IMR-90 (cell line): ENCODE results near the gene RGP1. TPM values are rescaled to one million over a fixed set of nuclear protein-coding genes. Genes with fewer than 3 reads are reported as not detected.

Experiments
- ATAC-seq: fragments of 200-7000 bp; cut with Tn5 transposase; 2 replicates; pipeline ENCODE4 v1.9.1; 2020; ENCODE audit warnings: low read depth, mild to moderate bottlenecking, moderate library complexity
- BruUV-seq: library from RNA; stranded (reverse); fragments of 400-500 nt; replicated peaks from 2 replicates; lab custom pipeline; 2021; lab: Mats Ljungman, UMichigan
- CTCF ChIA-PET: fragments of 300-600 bp; formaldehyde crosslinking; extraction: SDS; loops from one replicate; lab custom pipeline; 2021; ENCODE audit warnings: antibody characterized with exemption; lab: Yijun Ruan, JAX
- POLR2A ChIA-PET: fragments of 300-600 bp; sonication (Branson Sonifier 250); formaldehyde crosslinking; loops from one replicate; lab custom pipeline; 2022; ENCODE audit warnings: antibody characterized with exemption; ENCODE audit not compliant: unreplicated experiment; lab: Charles Lee
- DNase-seq: peaks from one replicate; pipeline ENCODE4 v3.0.0; 2013
- H2AFZ ChIP-seq: replicated peaks from 2 replicates; pipeline ENCODE3; 2013; ENCODE audit warnings: low read length, mild to moderate bottlenecking; ENCODE audit not compliant: poor library complexity
- H2AK5ac ChIP-seq: 2 replicates; pipeline ENCODE4 v1.6.1; 2013; ENCODE audit warnings: low read depth, low read length, inconsistent platforms
- H2AK9ac ChIP-seq: replicated peaks from 2 replicates; pipeline ENCODE3; 2013; ENCODE audit warnings: mild to moderate bottlenecking, low read depth, low read length, moderate library complexity; ENCODE audit not compliant: poor library complexity
- H2BK120ac ChIP-seq: 2 replicates; pipeline ENCODE4 v1.6.1; 2013; ENCODE audit warnings: low read depth, low read length, inconsistent platforms
- H2BK15ac ChIP-seq: 3 replicates; pipeline ENCODE4 v1.6.1; 2013; ENCODE audit warnings: low read depth, low read length, inconsistent platforms
- H2BK20ac ChIP-seq: 2 replicates; pipeline ENCODE4 v1.6.1; 2013; ENCODE audit warnings: low read depth, mild to moderate bottlenecking, inconsistent platforms, low read length, moderate library complexity
- H2BK5ac ChIP-seq: 2 replicates; pipeline ENCODE4 v1.6.1; 2013; ENCODE audit warnings: mild to moderate bottlenecking, low read depth, low read length, inconsistent platforms; ENCODE audit not compliant: poor library complexity, severe bottlenecking
- H3K14ac ChIP-seq: replicated peaks from 2 replicates; pipeline ENCODE4 v1.6.1; 2013; ENCODE audit warnings: low read depth, low read length, inconsistent platforms
- H3K18ac ChIP-seq: 2 replicates; pipeline ENCODE4 v1.6.1; 2013; ENCODE audit warnings: low read depth, low read length, control low read depth
- H3K23ac ChIP-seq: 2 replicates; pipeline ENCODE4 v1.6.1; 2013; ENCODE audit warnings: low read depth, low read length, inconsistent platforms
- H3K27ac ChIP-seq: 2 replicates; pipeline ENCODE4 v1.5.1; 2013; ENCODE audit warnings: mild to moderate bottlenecking, control low read depth, low read length; ENCODE audit not compliant: insufficient read depth
- H3K27me3 ChIP-seq: 2 replicates; pipeline ENCODE4 v1.6.1; 2013; ENCODE audit warnings: low read length; ENCODE audit not compliant: control insufficient read depth, insufficient read depth
- H3K36me3 ChIP-seq: 2 replicates; pipeline ENCODE4 v1.6.1; 2013; ENCODE audit warnings: low read length, mixed read lengths; ENCODE audit not compliant: control insufficient read depth, insufficient read depth
- H3K4ac ChIP-seq: 2 replicates; pipeline ENCODE4 v1.6.1; 2013; ENCODE audit warnings: low read depth, low read length, inconsistent platforms
- H3K4me1 ChIP-seq: 2 replicates; pipeline ENCODE4 v1.6.1; 2013; ENCODE audit warnings: low read length, mixed read lengths; ENCODE audit not compliant: control insufficient read depth, insufficient read depth
- H3K4me2 ChIP-seq: 2 replicates; pipeline ENCODE4 v1.6.1; 2013; ENCODE audit warnings: low read depth, mild to moderate bottlenecking, control low read depth, low read length, moderate library complexity
- H3K4me3 ChIP-seq: 2 replicates; pipeline ENCODE4 v1.5.1; 2013; ENCODE audit warnings: low read depth, mild to moderate bottlenecking, control low read depth, low read length, moderate library complexity; ENCODE audit not compliant: insufficient read depth
- H3K56ac ChIP-seq: 2 replicates; pipeline ENCODE4 v1.6.1; 2013; ENCODE audit warnings: low read length, inconsistent platforms; ENCODE audit not compliant: insufficient read depth; ENCODE audit errors: extremely low read depth
- H3K79me1 ChIP-seq, 2 experiments: 2 replicates each; pipeline ENCODE4 v1.6.1; 2013; ENCODE audit warnings: low read length in 2 of 2, inconsistent platforms in 1 of 2, low read depth in 1 of 2
- H3K9ac ChIP-seq: 2 replicates; pipeline ENCODE4 v1.6.1; 2013; ENCODE audit warnings: low read depth, low read length, control low read depth
- H3K9me1 ChIP-seq: 2 replicates; pipeline ENCODE4 v1.6.1; 2013; ENCODE audit warnings: low read length, inconsistent platforms; ENCODE audit not compliant: insufficient read depth
- H3K9me3 ChIP-seq: 2 replicates; pipeline ENCODE4 v1.6.1; 2013; ENCODE audit warnings: low read length; ENCODE audit not compliant: control insufficient read depth, insufficient read depth
- H4K20me1 ChIP-seq: 2 replicates; pipeline ENCODE4 v1.6.1; 2013; ENCODE audit warnings: low read length, inconsistent platforms; ENCODE audit not compliant: insufficient read depth
- H4K5ac ChIP-seq: 2 replicates; pipeline ENCODE4 v1.6.1; 2013; ENCODE audit warnings: mild to moderate bottlenecking, low read depth, low read length, control low read depth
- H4K8ac ChIP-seq, 2 experiments: 2 replicates each; pipeline ENCODE4 v1.6.1; 2013; ENCODE audit warnings: low read depth in 2 of 2, low read length in 2 of 2, control low read depth in 1 of 2, inconsistent platforms in 1 of 2
- H4K91ac ChIP-seq: 2 replicates; pipeline ENCODE4 v1.6.1; 2013; ENCODE audit warnings: low read depth, low read length, inconsistent platforms; ENCODE audit not compliant: insufficient read depth
- CHD1 ChIP-seq: IDR thresholded peaks from 2 replicates; pipeline ENCODE4 v1.6.1; 2012; ENCODE audit warnings: low read depth, low read length, improper control_type of control experiment
- MAZ ChIP-seq: IDR thresholded peaks from 2 replicates; pipeline ENCODE4 v1.6.1; 2012; ENCODE audit warnings: low read depth, mild to moderate bottlenecking, low read length, improper control_type of control experiment, moderate library complexity, borderline replicate concordance
- MXI1 ChIP-seq: IDR thresholded peaks from 2 replicates; pipeline ENCODE4 v1.6.1; 2012; ENCODE audit warnings: low read depth, mild to moderate bottlenecking, low read length, moderate library complexity, borderline replicate concordance
- RAD21 ChIP-seq: IDR thresholded peaks from 2 replicates; pipeline ENCODE4 v1.6.1; 2012; ENCODE audit warnings: low read length, improper control_type of control experiment
- RCOR1 ChIP-seq: IDR thresholded peaks from 2 replicates; pipeline ENCODE4 v1.6.1; 2012; ENCODE audit warnings: mild to moderate bottlenecking, low read length, improper control_type of control experiment; ENCODE audit not compliant: insufficient replicate concordance
- RFX5 ChIP-seq: IDR thresholded peaks from 2 replicates; pipeline ENCODE4 v1.8.0; 2012; ENCODE audit warnings: low read depth, mild to moderate bottlenecking, low read length, moderate library complexity
- WGBS, 2 experiments: methylation state at CpG; one replicate each; pipeline versions ENCODE4 v1.1.5 to v1.1.7; 2013; ENCODE audit warnings: missing lambda C conversion rate in 2 of 2; ENCODE audit not compliant: insufficient read length in 1 of 2; ENCODE audit errors: extremely low coverage in 2 of 2; 5-methylcytosine and 5-hydroxymethylcytosine counted together
- dilution Hi-C: fragments of 300-500 bp; cut with HindIII; formaldehyde crosslinking; loops from one replicate; pipeline ENCODE4 v1.14.3; 2018; ENCODE audit warnings: low sequenced_read_pairs; ENCODE audit not compliant: unreplicated experiment
- in situ Hi-C: fragments of 300-500 bp; cut with MboI; formaldehyde crosslinking; loops from 3 replicates; pipeline ENCODE4 v1.14.3; 2019; ENCODE audit warnings: low sequenced_read_pairs, inconsistent platforms, mixed read lengths
- intact Hi-C: fragments of 100-400 bp; cut with micrococcal nuclease; formaldehyde crosslinking; loops from 2 replicates; pipeline ENCODE4 v1.10.0; 2022
- polyA plus RNA-seq, 3 experiments: library from polyadenylated mRNA; depleted of rRNA; stranded (reverse); fragments of >200 nt; gene quantifications; 2 replicates each; pipeline ENCODE4 v1.2.3, GENCODE V29; 2012; ENCODE audit warnings: low replicate concordance in 1 of 3
- total RNA-seq: library from RNA; depleted of rRNA; stranded (reverse); fragments of >200 nt; gene quantifications from 2 replicates; pipeline ENCODE4 v1.2.3, GENCODE V29; 2012
- TF ChIP-seq, protein P1 (sequence below): fragments of 150-350 bp; IDR thresholded peaks from 2 replicates; pipeline ENCODE4 v1.6.1; 2016; ENCODE audit warnings: low read depth, mild to moderate bottlenecking, low read length, moderate library complexity, borderline replicate concordance
- TF ChIP-seq, protein P2 (sequence below): fragments of 150-350 bp; IDR thresholded peaks from 2 replicates; pipeline ENCODE4 v1.6.1; 2017; ENCODE audit warnings: mild to moderate bottlenecking, antibody characterized with exemption, low read length, low read depth

Gene RGP1
- total and polyA plus RNA-seq, 2 of the 4 experiments (the other 2 are of a cell fraction): 10.2 to 14.3 TPM

DNA sequence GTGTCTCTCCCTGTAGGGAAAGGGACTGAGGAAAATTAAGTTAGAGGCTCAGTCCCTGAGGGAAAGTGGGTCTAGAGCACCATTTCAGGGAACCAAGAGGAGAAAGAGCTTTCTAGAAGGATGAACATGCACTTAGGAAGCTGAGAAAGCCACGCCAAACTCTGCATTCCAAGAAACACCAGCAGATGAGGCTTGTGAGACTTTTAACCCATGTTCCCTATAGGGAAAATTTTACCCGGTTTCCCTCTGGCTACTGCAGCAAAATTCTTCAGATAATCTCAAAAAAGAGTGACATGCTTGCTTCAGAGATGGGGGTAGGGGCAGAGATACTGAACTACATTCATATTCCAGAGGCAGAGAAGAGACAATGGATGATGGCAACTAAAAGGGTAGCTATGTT lies 25.7 kb upstream of the RGP1 start:
- dilution Hi-C loops: no loop called here
- Histone ChIP-seq H3K4me3 (no peak overlapping the region), H4K20me1 (peaks cover 40% of the 10 kb centered on the region), H2BK5ac (no peak overlapping the region), H4K8ac (no peak overlapping the region), H3K9me1 (peaks cover 7% of the 10 kb centered on the region; the same call in 1 of the 2 replicates), H3K36me3 (peaks cover 66% of the 10 kb centered on the region), H2BK120ac (no peak overlapping the region), H3K23ac (no peak overlapping the region), H2BK20ac (no peak overlapping the region), H3K14ac (no peak overlapping the region), H4K91ac (no peak overlapping the region), H2AFZ (no peak overlapping the region), H3K9ac (no peak overlapping the region), H2BK15ac (no peak overlapping the region), H3K9me3 (no peaks in the 10 kb centered on the region), H3K56ac (no peak overlapping the region), H2AK9ac (no peak overlapping the region), H3K27ac (no peak overlapping the region), H2AK5ac (no peak overlapping the region), H3K4me2 (no peak overlapping the region), H3K27me3 (no peaks in the 10 kb centered on the region), H3K4ac (no peak overlapping the region), H4K5ac (no peak overlapping the region), H3K18ac (no peak overlapping the region), H3K79me1 (peaks cover 49 to 87% of the 10 kb centered on the region in 2 experiments), H3K4me1 (peaks cover 13% of the 10 kb centered on the region)
- no peak for DNase-seq
- no peak for ATAC-seq
- intact Hi-C loops: no loop called here
- CTCF ChIA-PET: interaction anchor here (1.0 kb wide), 1 partner anchor 27 kb away, joined by 3 read pairs; no protein-coding TSS in a partner anchor
- BruUV-seq: no TSS peak
- POLR2A ChIA-PET: interaction anchor here (0.7 kb wide), 1 partner anchor 77 kb away, joined by 6 read pairs; no protein-coding TSS in a partner anchor
- in situ Hi-C loops: no loop called here
- no peak for TF ChIP-seq MAZ
- TF ChIP-seq MXI1: no peak
- TF ChIP-seq CHD1: no peak
- no peak for TF ChIP-seq RCOR1
- no peak for TF ChIP-seq RFX5
- TF ChIP-seq, protein P1, sequence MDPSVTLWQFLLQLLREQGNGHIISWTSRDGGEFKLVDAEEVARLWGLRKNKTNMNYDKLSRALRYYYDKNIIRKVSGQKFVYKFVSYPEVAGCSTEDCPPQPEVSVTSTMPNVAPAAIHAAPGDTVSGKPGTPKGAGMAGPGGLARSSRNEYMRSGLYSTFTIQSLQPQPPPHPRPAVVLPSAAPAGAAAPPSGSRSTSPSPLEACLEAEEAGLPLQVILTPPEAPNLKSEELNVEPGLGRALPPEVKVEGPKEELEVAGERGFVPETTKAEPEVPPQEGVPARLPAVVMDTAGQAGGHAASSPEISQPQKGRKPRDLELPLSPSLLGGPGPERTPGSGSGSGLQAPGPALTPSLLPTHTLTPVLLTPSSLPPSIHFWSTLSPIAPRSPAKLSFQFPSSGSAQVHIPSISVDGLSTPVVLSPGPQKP: no peak
- no peak for TF ChIP-seq RAD21
- TF ChIP-seq, protein P2, sequence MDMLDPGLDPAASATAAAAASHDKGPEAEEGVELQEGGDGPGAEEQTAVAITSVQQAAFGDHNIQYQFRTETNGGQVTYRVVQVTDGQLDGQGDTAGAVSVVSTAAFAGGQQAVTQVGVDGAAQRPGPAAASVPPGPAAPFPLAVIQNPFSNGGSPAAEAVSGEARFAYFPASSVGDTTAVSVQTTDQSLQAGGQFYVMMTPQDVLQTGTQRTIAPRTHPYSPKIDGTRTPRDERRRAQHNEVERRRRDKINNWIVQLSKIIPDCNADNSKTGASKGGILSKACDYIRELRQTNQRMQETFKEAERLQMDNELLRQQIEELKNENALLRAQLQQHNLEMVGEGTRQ: no peak
- no CpG with 5 or more reads among the region's 2 CpGs for WGBS, 2 experiments
